SW 1271 (cell line): ENCODE data around the gene ZNF780A.
"Not testable (repeated sequence)": the region's sequence is repeated elsewhere in the genome, so short reads cannot be mapped to it uniquely, and the experiment has no call there.

Experiments used
- DNase-seq, 2 experiments: peaks; one replicate each; lab custom pipeline; 2025; lab: John Stamatoyannopoulos, UW

The ZNF780A gene

DNA sequence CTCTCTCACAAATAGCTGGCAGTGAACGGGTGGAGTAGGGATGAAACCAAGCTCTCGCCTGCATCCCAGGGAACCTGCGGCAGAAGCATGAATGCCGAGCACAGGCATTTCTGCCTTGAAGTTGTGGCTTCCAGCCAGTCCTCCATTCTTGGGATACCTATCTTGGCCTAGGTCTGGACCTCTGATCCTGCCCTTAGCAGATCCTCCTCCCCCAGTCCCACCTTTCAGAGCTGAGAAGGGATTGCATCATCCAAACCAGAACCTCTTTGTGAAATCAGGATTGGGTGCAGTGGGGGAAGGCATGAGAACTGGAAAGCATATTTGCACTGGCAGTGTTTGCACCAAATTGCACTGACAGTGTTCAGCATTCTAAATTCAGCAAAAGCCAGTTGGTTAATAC is 5.8 kb downstream of the ZNF780A start:
- DNase-seq, result no peak

- no peak for DNase-seq
These were observed 9.3 kb downstream of the ZNF780A start for GRCh38 chr19:40081411-40081810.

DNA sequence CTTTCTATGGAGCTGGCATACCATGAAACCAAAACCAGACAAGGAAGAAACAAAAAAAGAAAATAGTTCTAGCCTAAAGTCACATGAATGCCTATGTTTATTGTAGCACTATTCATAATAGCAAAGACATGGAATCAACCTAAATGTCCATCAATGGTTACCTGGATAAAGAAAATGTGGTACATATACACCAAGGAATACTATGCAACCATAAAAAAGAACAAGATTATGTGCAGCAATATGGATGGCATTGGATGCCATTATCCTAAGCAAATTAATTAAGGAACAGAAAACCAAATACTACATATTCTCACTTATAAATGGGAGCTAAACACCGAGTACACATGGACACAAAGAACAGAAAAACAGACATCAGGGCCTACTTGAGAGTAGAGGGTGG is 10.5 kb downstream of the ZNF780A start:
- DNase-seq, result no peak

GRCh38 chr19:40078377-40078776 is 12.4 kb downstream of the ZNF780A start:
- DNase-seq, result no peak

DNA sequence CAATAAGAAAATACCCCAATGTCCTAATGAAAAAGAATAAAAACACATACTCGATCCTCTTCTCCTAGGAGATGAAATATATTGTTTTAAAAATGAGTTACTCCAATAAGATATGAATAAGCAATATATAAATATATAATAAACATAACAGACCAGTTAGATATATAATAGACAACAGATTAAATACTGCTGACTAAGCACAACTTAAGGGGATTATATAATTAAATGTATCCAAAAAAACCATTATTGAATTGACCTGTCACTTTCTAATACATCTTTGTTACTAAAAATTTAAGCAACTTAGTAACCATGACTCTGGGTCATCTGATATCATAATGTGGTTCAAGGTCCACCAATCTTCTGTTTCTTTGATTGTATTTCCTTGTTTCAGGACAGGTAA is 20.7 kb downstream of the ZNF780A start:
- DNase-seq, result no peak

- DNase-seq, result no peak
These were observed 31.1 kb downstream of the ZNF780A start for GRCh38 chr19:40059624-40060023.

GRCh38 chr19:40057166-40057565 is 33.6 kb downstream of the ZNF780A start:
- DNase-seq, result no peak

DNA sequence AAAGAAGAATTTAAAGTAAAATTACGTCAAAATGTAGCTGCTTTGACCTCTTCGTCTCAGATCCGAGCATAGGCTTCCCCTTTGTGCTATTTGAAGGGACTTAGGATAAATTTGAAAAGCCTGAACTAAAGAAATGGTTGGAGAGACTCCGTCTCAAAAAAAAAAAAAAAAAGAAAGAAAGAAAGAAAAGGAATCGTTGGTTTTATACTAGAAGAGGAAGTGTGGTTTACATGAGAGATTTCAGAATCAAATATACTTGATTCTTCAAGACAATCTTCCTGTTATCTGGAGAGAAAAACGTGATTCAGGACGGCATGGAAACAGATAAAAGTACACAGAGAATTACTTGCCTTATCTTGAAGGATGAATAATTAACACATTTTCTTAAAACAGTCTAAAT is 34.2 kb downstream of the ZNF780A start:
- DNase-seq, result no peak

DNA sequence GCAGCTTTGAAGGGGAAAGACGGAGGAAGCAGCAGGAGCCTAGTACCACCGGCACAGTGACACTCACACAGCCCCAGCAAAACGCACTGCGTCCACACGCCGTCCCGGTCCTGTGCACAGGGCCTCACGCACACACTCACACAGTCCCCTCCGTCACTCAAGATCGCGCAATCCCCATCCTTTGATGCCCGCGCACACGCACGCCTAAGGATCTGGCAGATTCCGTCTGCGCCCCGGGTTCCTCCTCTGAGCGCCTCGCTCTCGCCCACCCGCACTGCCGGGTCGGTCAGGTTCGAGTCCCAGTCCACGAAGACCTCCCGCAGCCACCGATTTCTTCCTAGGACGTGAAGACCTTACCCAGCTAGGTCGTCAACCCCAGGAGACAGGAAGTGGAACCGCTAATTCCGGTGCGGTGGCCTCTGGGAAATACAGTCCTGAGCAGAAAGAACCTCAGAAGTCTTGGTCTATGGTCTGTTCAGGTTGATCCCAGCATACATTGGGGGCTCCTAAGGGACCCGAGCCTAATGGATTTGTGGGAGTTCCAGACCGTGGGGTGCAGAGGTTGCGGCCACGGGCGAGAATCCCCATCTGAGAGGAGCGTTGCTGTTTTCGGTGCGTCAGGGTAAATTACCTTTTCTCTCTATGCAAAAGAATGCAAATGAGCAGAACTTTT is 34.8 kb downstream of the ZNF780A start, which contains the start of gene ZNF780B:
Gene ZNF780B (minus strand): TSS at position 400 of the 673 bp plus-strand sequence. CDS start 5,899 bp downstream, outside the sequence.
- DNase-seq, result peak; percentile 15 to 45

- DNase-seq, result no peak
These were observed 35.7 kb downstream of the ZNF780A start for GRCh38 chr19:40055049-40055448.

- DNase-seq, result no peak
These were observed 36.1 kb downstream of the ZNF780A start for GRCh38 chr19:40054632-40055031.

GRCh38 chr19:40053491-40053890 is 37.3 kb downstream of the ZNF780A start:
- no peak for DNase-seq

- DNase-seq, result not testable (repeated sequence)
These were observed 49.0 kb downstream of the ZNF780A start for GRCh38 chr19:40041718-40042117.

DNA sequence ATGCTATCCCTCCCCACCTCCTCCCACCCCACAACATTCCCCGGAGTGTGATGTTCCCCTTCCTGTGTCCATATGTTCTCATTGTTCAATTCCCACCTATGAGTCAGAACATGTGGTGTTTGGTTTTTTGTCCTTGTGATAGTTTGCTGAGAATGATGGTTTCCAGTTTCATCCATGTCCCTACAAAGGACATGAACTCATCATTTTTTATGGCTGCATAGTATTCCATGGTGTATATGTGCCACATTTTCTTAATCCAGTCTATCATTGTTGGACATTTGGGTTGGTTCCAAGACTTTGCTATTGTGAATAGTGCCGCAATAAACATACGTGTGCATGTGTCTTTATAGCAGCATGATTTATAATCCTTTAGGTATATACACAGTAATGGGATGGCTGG is 52.7 kb downstream of the ZNF780A start:
- not testable (repeated sequence) for DNase-seq

- DNase-seq, result no peak
These were observed 54.7 kb downstream of the ZNF780A start for GRCh38 chr19:40035996-40036395.

DNA sequence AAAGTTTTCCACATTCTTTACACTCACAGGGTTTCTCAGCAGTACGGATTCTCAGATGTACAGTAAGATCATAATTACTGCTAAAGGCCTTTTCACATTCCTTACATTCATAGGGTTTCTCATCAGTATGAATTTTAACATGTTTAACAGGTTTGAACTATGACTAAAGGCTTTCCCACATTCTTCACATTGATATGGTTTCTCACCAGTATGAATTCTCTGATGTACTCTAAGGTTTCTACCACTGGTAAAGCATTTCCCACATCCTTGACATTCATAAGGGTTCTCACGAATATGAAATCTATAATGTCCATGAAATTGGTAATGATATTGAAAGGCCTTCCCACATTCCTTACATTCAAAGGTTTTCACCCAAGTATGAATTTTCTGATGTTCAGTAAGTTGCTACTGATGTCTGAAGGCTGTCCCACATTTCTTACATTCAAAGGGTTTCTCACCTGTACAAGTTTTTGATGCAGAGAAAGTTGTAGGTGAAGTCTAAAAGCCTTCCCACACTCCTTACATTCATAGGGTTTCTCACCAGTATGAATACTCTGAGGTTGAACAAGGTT is 56.7 kb downstream of the ZNF780A start:
- DNase-seq, result no peak

DNA sequence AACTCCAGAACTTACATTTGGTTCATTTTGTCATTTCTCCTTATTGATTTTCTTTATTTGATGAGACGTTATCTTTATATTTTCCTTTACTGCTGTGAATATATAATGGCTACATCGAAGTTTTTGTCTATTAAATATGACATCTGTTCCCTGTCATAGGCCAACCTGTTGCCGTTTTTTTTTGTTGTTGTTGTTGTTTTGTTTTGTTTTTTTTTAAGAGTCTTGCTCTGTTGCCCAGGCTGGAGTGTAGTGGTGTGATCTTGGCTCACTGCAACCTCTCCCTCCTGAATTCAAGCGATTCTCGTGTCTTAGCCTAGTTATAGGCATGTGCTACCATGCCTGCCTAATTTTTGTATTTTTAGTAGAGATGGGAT is 64.2 kb downstream of the ZNF780A start:
- no peak for DNase-seq

DNA sequence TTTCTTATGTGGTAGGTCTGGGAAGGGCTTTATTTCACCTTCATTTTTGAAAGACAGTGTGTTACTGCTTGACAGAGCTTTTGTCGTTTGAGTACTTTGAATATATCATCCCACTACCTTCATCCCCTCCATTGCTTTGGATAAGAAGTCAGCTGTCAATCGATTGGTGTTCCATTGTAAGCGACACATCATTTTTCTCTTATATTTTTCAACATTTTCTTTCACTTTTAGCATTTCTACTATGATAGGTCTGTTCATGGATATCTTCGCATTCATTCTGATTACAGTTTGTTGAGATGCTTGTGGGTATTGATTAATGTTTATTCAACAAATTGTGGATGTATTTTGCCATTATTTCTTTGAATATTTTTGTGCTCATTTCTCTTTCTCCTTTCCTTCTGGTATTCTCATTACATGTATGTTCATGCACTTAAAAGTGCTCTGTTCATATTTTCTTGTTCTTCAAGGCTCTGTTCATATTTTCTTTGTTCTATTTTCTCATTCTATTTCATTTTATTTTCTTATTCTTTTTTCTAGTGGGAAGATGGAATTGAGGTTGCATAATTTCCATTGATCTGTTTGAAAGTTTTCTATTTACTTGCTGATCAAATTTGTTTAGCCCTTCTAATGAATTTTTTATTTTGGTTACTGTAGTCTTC is 64.7 kb downstream of the ZNF780A start:
- no peak for DNase-seq

- DNase-seq, result no peak
These were observed 66.8 kb downstream of the ZNF780A start for GRCh38 chr19:40023969-40024368.
